Psoas muscle (tissue), 8 donors: ENCODE data around the gene ECHDC3. TPM values are rescaled to one million over a fixed set of nuclear protein-coding genes. Genes with fewer than 3 reads are reported as not detected.

ENCODE experiments used
- ATAC-seq, 4 donors: fragments of 200-7000 bp; cut with Tn5 transposase; one replicate each; pipeline ENCODE4 v1.9.1; 2020; ENCODE audit warnings: moderate library complexity in 3 of 4, mild to moderate bottlenecking in 2 of 4
- DNase-seq, 2 donors: peaks; one replicate each; pipeline ENCODE4 v3.0.0-alpha.2; 2020
- H3K27ac ChIP-seq: fragments of 200-600 bp; one replicate; pipeline ENCODE4 v1.8.0; 2022
- H3K27me3 ChIP-seq, 3 donors: fragments of 200-600 bp in 1 of 3; one replicate each; pipeline versions ENCODE4 v1.6.1 to v1.8.0; 2013 to 2022; ENCODE audit warnings: low read length in 2 of 3, mild to moderate bottlenecking in 2 of 3, moderate library complexity in 1 of 3; ENCODE audit not compliant: insufficient read depth in 3 of 3
- H3K36me3 ChIP-seq, 2 donors: fragments of 200-600 bp in 1 of 2; one replicate each; pipeline versions ENCODE4 v1.6.1 to v1.8.0; 2013 to 2022; ENCODE audit warnings: low read depth in 1 of 2, mild to moderate bottlenecking in 1 of 2, moderate library complexity in 1 of 2; ENCODE audit not compliant: insufficient read depth in 1 of 2
- H3K4me1 ChIP-seq: fragments of 200-600 bp; one replicate; pipeline ENCODE4 v1.8.0; 2022
- H3K4me3 ChIP-seq: fragments of 200-600 bp; one replicate; pipeline ENCODE4 v1.8.0; 2022; ENCODE audit warnings: mild to moderate bottlenecking
- H3K9me3 ChIP-seq: fragments of 200-600 bp; one replicate; pipeline ENCODE4 v1.8.0; 2022
- CTCF ChIP-seq: fragments of 200-600 bp; IDR thresholded peaks from one replicate; pipeline ENCODE4 v1.8.0; 2022; ENCODE audit warnings: antibody characterized with exemption
- WGBS, 3 donors: extraction: QIAGEN DNeasy Blood & Tissue Kit; methylation state at CpG; one replicate each; pipeline versions ENCODE4 v1.1.6 to v1.1.7; 2013; 5-methylcytosine and 5-hydroxymethylcytosine counted together
- intact Hi-C, 2 donors: fragments of 100-400 bp; cut with DNase I; formaldehyde crosslinking; loops; one replicate each; pipeline versions ENCODE4 v1.11.0 to v1.14.2; 2022
- polyA plus RNA-seq, 3 donors: library from polyadenylated mRNA; stranded (reverse); fragments of 200-250 nt; gene quantifications; one replicate each; pipeline ENCODE4 v1.2.3, GENCODE V29; 2013
- total RNA-seq, 4 donors: library from RNA; stranded (reverse); fragmentation: NEBNext Ultra II Directional in 2 of 4; extraction: Animal tissue kit (Norgen Biotek cat#: 25700) in 2 of 4; gene quantifications; one replicate each; pipeline versions ENCODE4 v1.2.1 to v1.2.4, GENCODE V29; 2021 to 2023
- donor health status: healthy with polysubstance abuse.
- donor health status: DM: no; HTN: no; CAD: no; lungs with moderate emphysema.
- donor health status: Bipolar disorder and iron deficiency.
- donor health status: healthy.
- donor health status: DM: yes; HTN: yes; CAD: no.
- donor health status: DM: no; HTN: no; CAD: no.
- donor health status: DM: no; HTN: no; CAD: no.
- donor health status: DM: yes; HTN: yes; CAD: no.

Gene ECHDC3
- total and polyA plus RNA-seq, 7 donors = 39.9 to 146 (median 66.9) TPM

DNA sequence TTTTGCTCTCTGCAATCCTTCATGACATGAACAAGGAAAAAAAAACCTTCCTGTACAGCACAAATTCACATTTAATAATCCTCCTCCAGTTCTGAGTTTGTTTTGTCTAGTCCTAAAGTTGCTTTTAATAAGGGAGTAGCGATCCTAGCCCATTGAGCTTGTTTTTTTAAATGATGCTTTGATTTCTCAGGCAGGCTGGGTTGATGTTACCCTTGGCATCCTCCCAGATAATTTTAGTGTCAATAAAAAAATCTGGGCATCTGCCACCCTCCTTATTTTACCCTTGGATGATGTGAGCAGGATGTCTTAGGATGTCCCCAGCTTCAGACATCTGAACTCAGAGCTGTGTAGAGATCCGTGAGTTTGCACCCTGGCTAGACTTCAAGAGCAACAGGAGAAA lies 47.1 kb downstream of the ECHDC3 start:
- Histone ChIP-seq H3K9me3 (no peaks in the 10 kb centered on the region), H3K27ac (no peak overlapping the region), H3K36me3 (no peaks in the 10 kb centered on the region), H3K4me1 (no peaks in the 10 kb centered on the region), H3K4me3 (no peak overlapping the region), H3K27me3 (no peaks in the 10 kb centered on the region)
- no peak for TF ChIP-seq CTCF
- WGBS, 3 donors = 49 to 60% (median 55%) methylated on average over 2 of the region's 2 CpGs
- DNase-seq = no peak
- intact Hi-C loops = loop anchor here in 1 of 2 donors (10.0 kb wide), 1 partner anchor 195 kb away; no protein-coding TSS in a partner anchor
- no peak for ATAC-seq

DNA sequence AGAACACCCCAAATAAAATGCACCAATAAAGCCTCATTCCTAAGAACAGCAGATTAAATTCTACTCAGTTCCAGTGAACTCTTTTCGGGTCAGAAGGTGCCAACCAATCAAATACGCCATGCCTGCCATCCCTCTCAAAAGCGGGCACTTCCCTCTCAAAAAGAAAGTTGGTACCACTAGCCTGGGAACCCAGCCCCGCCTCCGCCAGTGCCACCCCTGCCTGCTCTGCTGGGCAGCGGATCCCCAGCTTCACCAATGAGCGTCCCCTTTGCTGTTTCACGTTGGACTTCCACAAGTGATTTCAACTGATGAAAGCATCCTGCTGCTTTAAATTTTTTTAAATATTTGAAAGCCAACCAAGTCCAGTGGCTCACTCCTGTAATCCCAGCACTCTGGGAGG lies 47.8 kb downstream of the ECHDC3 start:
- intact Hi-C loops = loop anchor here in 1 of 2 donors (10.0 kb wide), 1 partner anchor 195 kb away; no protein-coding TSS in a partner anchor
- Histone ChIP-seq H3K27me3 (no peaks in the 10 kb centered on the region), H3K36me3 (no peaks in the 10 kb centered on the region), H3K27ac (no peak overlapping the region), H3K4me3 (no peak overlapping the region), H3K9me3 (no peaks in the 10 kb centered on the region), H3K4me1 (no peaks in the 10 kb centered on the region)
- WGBS, 3 donors = 69 to 75% (median 72%) methylated on average over 8 of the region's 8 CpGs
- DNase-seq (no peak), ATAC-seq (no peak)
- no peak for TF ChIP-seq CTCF

- no peak for ATAC-seq
- TF ChIP-seq CTCF = no peak
- H3K27me3 ChIP-seq = no peaks in the 10 kb centered on the region
- no peak overlapping the region for H3K4me3 ChIP-seq
- DNase-seq = no peak
- no peaks in the 10 kb centered on the region for H3K4me1 ChIP-seq
- no peaks in the 10 kb centered on the region for H3K9me3 ChIP-seq
- no peak overlapping the region for H3K27ac ChIP-seq
- no peaks in the 10 kb centered on the region for H3K36me3 ChIP-seq
- intact Hi-C loops = no loop called here
- WGBS, 3 donors = 88 to 91% (median 90%) methylated on average over 12 of the region's 12 CpGs
Measured at GRCh38 chr10:11793762-11794479, 51.7 kb downstream of the ECHDC3 start.

GRCh38 chr10:11794566-11794965 lies 52.4 kb downstream of the ECHDC3 start:
- 91 to 95% (median 94%) methylated on average over 5 of the region's 5 CpGs for WGBS, 3 donors

More at GRCh38 chr10:11794566-11794965, 52.4 kb downstream of the ECHDC3 start:
- intact Hi-C loops = no loop called here
- Histone ChIP-seq H3K9me3 (no peaks in the 10 kb centered on the region), H3K36me3 (no peaks in the 10 kb centered on the region), H3K4me3 (no peak overlapping the region), H3K27me3 (no peaks in the 10 kb centered on the region), H3K4me1 (no peaks in the 10 kb centered on the region), H3K27ac (no peak overlapping the region)
- no peak for TF ChIP-seq CTCF
- ATAC-seq (no peak), DNase-seq (no peak)
